Medulla oblongata (tissue), 1 donor: ENCODE measurements around the gene TSSC4.
A peak's percentile ranks its signal among the peaks of the same experiment; 100 is the strongest.

ENCODE experiments used
- DNase-seq: peaks from one replicate; pipeline ENCODE4 v3.0.0-alpha.2; 2015; ENCODE audit errors: extremely low spot score

TSSC4 gene

DNA sequence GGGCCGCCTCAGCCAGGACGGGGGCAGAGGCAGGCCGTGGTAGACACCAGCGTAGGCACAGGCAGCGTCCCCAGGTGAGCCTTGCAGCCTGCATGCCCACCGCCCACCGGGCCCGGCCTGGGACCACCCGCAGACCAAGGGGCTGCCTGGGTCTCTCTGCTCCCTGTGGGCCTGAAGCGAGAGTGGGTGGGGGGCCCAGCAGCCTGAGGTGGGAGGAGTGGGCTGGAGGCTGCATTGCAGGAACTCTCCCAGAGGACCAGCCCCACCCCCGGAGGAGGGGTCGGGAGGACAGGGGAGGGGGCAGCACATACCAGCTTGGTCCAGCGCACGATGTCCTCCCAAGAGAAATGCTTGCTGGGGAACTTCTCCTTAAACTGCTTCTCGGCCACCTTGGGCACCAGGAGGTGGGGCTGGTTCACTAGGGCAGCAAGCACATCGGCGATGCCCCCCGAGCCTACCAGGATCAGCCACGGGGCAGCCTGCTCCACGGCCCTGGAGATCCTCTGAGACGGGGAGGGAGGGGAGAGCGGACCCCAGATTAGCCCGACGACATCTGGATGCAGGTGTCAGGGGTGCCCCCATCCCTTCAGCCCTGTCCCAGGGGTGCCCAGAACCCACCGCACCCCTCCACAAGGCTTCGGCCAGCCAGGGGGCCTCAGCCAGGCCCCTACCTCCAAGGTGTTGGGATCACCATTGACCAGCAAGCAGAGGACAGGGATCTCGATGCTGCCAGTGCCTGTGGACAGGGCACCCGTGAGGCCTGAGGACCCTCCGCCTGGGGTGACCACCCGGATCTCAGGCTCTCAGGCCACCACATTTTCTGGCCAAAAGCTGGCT, 17.5 kb downstream of the TSSC4 start:
- DNase-seq = no peak

DNA sequence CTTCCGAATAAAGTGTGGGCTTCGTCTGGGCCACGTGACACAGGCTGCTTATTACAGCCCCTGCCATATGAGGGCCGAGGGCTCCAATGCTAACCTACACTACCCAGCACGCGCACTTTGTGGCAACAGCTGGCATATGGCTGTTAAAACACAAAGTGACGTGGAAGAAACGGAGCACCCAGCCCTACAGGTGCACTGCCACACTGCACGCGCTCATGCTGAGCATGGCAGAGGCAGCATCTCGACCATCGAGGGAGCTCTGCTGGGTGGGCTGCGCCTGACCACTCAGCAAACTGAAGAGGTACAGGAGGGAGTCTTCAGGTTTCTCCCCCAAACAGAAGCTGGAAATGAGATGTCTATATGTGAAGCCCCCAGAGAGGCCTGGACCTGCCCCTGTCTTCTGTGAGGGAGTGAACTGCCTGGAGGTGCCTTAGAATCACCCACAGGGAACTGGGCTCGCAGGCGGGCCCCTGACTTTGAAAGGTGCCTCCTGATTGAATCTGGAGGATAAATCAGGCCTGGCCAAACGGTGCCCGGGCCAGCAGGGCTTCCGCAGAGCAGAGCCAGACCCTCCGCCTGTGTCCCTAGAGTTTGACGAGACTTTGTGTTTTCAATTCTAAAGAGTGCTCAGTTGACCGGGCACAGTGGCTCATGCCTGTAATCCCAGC, 18.3 kb downstream of the TSSC4 start:
- no peak for DNase-seq

DNA sequence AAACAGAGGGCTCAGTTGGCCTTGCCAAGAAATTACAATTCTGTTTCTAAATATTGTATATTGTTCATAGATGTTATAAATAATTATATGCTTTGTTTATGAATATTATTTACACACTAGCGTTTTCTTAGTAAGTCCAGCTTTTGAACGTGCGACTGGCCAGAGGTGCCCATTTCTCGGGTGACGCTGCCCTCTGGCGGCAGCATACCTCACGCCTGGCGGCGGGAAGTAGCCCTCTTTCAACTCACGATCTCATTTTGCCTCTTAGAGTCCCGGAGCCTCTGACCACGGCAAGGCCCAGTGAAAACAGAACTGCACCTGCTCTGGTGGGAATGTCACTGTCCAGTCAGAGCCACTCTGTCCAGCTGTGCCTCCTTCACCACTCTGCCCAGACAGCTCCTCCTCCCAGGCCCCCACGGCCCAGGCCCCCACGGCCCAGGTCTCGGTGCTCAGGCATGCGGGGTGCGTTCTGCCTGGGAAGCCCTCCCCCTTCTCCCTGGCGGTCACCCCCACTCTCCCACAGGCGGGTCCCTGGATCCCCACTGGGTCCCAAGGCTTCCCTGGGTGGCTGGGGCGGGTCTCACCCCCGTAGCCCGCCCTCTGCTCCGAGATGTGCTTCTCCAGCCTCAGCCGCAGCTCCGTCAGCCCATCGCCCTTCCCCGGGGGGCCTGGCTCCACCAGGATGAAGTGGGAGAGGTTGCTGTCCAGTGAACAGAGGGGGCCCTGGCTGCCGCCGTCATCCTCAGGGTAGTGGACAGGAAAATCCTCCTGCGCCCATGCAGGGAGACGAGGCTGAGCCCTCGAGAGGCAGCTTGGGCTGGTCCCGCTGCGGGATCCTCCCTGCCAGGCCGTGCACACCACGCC, 19.3 kb downstream of the TSSC4 start:
- DNase-seq = peak; percentile 78

DNA sequence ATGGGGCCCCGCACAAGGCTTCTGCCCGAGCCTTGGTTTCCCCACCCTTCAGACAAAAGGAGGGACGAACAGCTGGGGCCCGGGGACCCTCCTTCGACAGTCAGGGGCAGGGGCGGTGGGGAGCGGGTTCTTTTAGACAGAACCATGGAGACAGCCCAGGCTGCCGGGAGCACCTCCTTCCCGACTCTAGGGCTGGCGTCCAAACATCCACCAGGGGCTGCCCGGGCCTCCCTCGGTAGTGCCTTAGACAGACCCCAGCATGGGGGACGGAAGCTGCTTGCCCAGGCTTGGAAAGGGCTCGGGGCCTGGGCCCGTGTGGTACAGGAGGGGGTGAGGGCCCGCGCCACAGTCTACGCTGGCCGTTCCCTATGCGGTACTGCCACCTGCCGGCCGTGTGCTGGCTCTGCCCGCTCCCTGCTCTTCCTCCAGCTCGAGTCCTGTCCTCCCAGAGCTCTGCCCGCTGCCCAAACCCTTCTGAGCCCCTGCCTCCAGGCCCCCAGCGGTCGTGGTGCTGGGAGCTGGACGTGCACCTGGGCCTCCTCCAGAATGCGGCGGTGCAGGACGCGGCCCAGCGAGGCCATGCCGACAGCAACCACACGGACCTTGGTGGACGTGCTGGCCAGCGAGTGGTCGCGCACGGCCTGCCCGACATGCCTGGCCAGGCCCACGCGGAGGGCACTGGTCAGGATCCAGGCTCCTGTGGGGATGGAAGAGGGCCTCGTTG, 20.1 kb downstream of the TSSC4 start:
- peak; percentile 82 for DNase-seq

DNA sequence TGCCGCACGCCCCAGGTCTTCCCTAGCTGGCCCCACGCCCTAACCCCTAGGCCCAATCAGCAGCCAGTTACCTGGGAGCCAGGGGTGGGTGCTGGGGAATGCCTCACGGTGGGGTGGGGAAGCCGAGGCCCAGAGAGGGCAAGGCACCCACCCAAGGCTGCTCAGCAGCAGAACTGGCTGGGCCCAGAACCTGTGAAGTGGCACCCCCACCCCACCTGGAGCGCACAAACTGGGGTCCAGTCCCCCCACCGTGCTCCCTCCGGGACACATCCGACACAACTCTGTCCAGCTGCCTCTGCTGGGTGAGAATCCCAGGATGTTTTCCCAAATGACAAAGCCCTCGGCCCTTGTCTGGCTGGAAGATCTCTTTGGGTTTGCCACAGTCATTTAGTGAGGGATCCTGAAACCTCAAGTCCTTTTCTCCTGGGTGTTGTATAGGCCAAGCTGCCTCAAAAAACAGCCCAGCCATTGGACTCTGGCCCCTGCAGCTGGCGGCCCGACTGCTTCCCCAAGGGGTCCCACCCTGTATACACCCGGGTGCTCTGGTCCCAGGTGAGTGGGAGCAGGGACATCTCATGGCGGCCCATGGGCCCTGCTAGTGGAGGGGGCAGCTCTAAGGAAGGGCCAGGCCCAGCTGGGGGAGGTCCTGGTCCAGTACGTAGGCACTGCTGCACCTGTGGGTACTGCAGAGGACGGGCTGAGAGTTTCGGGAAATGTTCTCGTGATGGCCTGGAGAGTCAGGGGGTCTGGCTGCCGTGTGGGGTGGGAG, 20.9 kb downstream of the TSSC4 start:
- DNase-seq = no peak

DNA sequence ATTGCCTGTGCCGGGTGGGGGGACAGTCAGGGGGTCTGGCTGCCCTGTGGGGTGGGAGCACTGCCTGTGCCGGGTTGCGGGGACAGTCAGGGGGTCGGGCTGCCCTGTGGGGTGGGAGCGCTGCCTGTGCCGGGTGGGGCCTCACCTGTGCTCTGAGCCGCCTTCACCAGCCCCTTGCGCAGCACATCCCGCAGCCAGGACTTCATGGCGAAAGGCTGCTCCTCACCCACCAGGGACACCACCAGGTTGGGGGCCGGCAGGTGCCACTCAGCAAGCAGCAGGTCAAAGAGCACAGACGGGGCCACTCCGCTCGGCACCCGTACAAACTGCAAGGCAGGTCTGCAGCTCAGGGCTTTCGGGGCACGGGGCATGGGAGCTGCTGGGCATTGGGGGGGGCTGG, 21.4 kb downstream of the TSSC4 start:
- no peak for DNase-seq

DNA sequence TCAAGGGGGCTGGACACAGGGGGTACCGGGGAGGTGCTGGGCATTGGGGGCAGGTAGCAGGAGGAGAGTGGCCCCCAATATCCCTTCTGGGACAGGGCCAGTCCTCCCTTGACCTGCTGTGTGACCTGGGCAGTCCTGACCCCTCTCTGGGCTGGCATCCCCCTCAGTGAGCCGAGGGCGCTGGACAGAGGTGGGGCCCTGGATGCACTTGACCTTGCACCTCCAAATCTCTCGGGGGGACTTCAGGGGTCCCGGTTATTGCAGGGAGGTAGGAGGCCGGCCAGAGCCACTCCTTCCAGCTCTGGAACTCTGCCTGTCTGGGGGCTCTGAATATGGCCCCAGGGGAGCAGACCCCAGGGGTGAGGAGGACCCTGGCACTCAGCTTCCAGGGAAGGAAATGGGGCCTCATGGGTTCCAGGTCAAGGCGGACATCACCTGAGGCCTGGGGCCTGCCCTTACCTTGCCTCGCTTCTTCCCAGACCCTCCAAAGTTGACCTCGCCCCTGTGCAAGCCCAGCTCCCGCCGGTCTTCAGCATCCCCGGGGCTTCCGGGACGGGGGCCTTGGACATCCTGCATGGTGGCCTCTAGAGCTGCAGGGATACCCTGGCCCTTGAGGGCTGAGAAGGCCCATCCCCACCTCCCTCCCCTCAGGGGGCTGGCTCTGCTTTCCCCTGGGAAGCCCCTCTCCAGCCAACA, 22.1 kb downstream of the TSSC4 start:
- DNase-seq = no peak

DNA sequence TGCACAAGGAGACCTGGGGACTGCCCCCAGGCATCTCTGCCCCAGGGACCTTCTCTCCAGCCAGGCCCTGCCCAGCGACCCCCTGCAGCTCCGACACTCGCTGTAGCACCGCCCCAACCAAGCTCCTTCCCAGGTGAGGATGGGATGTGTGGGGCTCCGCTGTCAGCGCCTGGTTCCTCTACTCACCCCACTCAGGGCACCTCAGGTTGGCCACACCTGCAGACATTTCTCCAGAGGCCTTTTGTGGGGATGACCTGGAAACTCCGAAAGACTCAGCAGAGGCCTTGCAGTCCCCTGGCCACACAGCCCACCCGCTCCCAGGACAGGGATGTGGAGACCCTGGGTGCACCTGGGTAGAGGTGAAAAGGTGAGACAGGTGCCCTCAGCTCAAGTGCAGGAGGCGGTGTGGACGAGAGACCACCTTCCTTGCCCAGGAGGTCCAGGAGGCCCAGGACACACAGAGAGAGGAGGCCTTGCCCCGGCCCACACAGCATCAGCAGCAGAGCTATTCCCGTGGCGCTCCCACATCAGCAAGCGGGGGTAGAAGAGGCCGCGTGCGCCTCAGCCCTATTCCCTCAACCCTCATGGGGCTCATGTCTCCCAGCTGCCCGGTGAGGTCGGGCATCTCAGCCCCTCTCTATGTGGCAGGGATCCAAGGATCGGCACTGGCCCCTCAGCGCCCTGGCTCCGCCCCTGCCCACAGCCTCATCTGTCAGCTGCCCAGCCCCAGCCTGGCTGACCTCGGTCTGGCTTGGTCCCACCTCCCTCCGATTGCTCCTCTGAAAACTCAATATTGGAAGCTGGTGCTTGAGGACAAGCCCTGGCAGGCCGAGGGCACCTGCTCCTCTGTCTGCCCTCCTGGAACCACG, 22.8 kb downstream of the TSSC4 start:
- no peak for DNase-seq

DNA sequence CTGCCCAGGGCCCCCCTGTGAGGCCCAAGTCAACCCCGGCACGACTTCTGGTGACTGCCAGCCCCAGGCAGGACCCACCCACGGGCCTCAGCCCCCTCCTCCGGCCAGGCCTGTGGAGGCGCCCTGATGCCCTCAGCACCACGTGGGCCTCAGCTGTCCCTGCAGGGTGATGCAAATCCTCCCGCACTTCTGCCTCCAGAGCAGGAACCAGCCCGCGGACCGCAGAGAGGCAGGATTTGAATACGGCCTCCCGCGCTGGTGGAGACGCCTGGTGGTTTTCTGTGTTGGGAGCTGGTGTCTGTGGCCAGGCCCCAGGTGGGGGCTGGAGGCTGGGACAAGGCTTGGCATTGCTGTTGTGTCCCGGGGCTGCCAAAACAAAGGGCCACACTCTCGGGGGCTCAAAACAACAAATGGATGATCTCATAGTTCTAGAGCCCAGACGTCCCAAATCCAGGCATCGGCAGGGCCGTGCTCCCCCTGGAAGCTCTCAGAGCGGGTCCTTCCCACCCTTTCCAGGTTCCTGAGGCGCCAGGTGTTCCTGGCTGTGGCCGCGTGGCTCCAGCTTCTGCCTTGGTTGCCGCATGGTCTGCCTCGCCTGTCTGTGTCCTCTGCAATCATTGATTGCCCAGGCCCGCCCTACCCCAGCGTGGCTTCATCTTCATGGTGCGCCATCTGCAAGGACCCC, 24.4 kb downstream of the TSSC4 start:
- DNase-seq = no peak

DNA sequence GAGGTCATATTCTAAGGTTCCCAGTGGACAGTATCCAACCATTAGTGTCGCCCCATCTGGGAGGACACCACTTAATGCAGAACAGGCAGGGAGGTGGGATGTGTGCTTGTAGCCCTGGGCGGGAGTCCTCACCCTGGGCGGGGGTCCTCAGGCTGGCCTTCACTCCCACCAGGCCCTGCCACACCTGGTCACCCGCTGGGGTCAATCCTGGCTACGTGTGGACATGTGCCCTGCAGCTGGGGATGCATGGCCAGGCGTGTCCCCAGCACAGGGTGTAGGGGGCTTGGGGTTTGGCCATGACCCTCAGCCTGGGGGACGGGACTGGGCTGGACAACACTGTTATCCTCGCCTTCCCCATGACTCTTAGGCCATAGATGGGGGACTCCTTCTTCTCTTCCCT, 25.0 kb downstream of the TSSC4 start:
- no peak for DNase-seq

DNA sequence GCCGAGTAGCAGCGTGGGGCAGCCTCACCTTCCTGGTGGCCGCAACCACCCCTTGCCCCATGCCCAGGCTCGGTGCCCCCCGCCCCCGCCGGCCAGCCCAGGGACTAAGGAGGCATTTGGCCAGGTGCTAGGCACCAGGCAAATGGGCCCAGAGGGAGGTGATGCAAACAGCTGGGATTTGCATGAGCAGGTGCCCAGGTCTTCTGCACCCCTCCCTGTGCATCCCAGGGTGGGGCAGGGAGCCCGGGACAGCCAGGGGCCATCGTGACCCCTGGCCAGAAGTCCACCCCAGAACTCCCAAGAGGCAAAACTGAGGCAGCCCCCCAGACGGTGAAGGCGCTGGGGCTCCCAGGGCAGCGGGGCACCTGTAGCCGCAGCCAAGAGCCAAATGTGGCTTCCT, 25.7 kb downstream of the TSSC4 start:
- no peak for DNase-seq

DNA sequence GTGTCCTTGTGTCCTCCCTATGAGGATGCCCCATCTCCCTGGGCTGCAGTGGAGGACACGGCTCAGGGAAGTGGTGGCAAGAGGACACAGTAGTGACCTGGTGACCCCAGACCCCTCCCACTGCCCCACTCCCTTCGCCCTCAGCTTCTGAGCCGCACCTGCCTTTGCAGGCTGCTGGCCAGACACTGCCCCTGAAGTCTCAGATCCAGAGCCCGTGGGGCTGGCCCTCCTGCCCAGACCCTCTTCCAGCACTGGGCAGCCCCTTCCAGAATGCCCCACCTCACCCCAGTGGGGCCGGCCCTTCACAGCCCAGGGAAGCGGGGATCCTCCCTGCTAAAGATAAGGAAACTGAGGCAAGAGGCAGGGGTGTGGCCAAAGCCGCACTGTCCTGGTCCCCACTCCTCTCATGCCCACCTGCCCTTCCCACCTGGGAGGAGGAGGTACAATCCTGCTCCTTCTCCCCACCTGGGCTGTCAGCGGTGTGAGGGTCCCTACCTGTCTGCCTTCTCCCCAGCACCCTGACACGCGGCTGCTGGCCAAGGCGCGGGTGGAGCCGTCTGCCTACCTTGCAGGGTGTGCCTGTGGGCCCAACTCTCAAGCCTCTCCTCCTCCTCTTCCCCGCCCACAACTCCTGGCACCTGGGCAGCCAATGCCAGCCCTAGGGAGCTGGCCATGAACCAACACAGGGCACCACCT, 26.4 kb downstream of the TSSC4 start:
- no peak for DNase-seq

DNA sequence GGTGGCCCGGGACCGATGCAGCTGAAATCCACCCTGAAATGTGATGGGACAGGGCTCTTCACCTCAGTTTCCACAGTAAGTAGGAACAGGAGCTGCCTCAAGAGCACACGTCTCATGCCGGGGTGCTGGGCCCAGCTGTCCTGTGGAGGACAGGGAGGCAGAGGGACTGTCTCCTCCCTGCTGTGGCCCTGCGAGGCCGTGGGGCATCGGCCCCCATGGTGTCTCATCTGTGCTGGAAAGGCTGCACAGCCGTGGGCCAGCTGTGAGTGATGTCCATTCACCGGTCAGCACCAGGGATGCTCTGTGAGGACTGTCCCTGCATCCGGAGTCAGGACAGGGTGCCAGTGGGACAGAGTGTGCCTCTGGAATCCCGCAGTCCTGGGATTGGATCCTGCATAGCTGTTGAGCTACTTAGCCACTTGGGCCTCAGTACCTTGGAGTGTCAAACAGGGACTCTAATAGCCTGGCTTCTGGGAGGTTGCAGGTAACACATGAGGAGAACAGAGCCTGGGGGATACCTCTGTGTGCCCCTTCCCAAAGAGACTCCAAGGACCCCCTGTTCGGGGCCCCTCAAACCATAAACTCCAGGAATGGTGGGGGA, 27.3 kb downstream of the TSSC4 start:
- no peak for DNase-seq

DNA sequence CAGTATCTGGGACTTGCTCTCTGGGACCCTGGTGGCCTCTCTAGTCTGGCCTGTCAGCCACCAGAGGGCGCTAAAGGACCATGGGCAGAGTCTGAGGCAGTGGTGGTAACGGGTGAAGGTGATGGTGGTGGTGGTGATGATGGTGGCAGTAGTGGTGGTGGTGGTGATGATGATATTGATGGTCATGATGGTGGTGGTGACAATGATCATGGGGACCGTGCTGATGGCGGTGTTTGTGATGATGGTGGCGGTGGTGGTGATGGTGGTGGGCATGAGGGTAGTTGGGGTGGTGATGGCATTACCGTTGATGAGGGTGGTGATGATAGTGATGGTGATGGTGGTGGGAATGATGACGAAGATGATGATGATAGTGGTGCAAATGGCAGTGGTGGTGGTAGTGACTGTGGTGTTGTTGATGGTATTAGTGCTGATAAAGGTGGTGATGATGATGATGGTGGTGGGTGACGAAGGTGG, 27.8 kb downstream of the TSSC4 start:
- DNase-seq = peak; percentile 77

DNA sequence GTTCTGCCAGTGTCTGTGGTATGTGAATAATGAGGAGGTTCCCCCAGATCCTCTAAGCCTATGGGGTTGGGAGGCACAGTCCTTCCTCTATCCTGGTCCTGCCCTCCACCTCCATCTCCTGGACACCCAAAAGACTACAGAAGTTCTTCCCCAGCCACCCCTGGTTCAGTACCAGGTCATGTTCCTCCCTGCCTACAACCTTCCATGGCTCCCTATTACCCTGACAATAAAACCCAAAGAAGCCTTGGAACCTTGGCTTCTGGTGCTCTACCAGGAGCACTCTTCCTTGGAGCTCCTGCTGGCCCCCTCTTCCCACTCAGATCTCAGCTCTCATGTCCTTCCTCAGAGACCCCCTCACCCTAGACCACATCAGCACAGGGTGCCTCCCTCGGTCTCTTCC, 30.8 kb downstream of the TSSC4 start:
- no peak for DNase-seq

DNA sequence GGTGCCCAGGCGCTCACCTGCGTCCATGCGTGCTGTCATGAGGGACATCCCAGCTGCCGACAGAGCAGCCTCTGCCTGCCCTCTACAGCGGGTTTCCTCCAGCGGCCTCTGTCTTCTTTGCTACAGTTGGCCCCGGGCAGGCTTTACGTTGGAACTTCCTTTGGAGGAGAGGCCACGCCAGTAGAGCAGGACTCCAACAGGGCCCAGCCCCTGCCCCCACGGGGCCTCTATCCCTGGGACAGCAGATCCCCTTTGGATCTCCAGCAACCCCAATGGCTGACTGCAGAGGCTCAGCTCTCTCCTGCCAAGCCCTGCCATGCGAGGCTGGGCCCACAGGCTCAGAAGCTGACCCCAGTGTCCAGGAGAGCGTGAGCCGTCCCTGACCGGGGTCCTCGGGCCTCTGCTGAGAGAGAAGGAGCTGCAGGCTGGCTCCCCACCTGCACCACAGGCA, 31.6 kb downstream of the TSSC4 start:
- DNase-seq = no peak

DNA sequence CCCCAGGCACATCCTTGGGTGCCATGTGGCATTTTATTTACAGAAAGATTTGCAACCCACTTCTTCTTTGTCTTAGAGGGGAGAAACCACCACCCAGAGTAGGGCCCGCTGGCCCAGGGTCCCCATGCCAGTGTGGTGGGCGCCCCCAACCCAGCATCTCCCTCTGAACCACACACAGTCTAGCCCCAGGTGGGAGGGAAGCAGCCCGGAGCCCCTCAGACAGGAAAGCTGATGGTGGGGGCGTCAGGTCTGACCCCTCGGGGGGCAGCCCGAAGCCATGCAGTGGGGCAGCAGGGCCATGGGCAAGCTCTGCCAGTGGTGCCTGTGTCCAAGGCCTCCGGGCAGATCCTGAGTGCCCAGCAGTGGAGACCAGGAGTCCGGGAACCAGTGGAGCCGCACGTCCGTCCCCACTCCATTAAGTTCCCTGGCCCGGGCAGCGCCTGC, 32.1 kb downstream of the TSSC4 start:
- DNase-seq = no peak
